Measurements from ENCODE around the gene MAPK1IP1L.

DNA sequence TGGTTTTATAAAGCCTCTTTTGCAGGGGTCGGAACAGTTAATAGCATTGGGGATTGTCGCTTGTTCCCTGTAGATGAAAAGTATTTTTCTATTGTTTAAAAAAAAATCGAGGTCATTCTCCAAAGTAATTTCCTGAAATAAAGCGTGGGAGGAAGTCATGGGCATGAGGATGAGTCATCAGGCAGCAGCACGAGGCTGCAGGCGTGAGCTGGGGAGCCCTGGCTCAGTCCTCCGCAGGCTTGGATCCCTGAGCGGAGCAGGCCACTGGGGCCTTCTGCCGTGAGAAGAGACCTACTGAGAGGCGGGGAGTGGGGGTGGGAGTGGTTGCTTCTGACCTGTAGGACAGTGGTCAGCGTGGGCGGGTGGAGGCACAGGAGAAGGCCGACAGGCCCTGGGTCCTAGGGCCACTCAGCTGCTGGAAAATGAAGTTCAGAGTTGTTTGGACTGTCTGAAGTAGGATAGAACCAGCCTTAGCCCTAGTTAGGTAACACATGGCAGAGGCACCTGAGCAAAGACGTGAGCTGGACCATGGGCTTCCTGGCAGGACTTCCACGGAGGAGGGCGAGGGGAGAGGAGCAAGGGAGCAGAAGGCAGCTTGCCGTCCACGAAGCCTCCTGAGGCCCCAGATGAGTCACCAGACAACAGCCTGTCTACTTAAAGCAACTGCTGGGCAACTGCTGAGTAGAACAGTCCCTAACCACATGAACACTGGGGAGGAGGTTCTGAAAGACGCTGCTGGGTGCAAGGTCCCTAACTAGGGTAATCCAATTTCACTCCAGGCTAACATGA lies 56.5 kb downstream of the MAPK1IP1L start:
- TF ChIP-seq CTCF (IDR thresholded peaks at IDR 0.05), result no peak
- no peak for TF ChIP-seq POLR2A (IDR thresholded peaks at IDR 0.05)
